Lung (tissue), 12 donors: ENCODE measurements around the gene FAM83B. TPM values are rescaled to one million over a fixed set of nuclear protein-coding genes. Genes with fewer than 3 reads are reported as not detected.

Source experiments
- ATAC-seq: fragments of 200-7000 bp; cut with Tn5 transposase; one replicate; pipeline ENCODE4 v1.9.1; 2020; ENCODE audit warnings: moderate number of reproducible peaks; ENCODE audit not compliant: insufficient read depth, low FRiP score
- DNase-seq, 3 donors: peaks; one replicate each; pipeline ENCODE4 v3.0.0-alpha.2; 2013 to 2017
- H3K27ac ChIP-seq, 2 donors: one replicate each; pipeline ENCODE4 v1.5.1; 2013; ENCODE audit warnings: mild to moderate bottlenecking in 2 of 2, moderate library complexity in 2 of 2, control low read depth in 1 of 2, inconsistent platforms in 1 of 2, low read depth in 1 of 2, low read length in 1 of 2
- H3K27me3 ChIP-seq, 3 donors: one replicate each; pipeline ENCODE4 v1.5.1; 2013; ENCODE audit warnings: low read length in 2 of 3; ENCODE audit not compliant: control insufficient read depth in 3 of 3, insufficient read depth in 3 of 3
- H3K36me3 ChIP-seq, 4 donors: one replicate each; pipeline ENCODE4 v1.5.1; 2013; ENCODE audit warnings: low read length in 4 of 4, mild to moderate bottlenecking in 1 of 4, moderate library complexity in 1 of 4; ENCODE audit not compliant: control insufficient read depth in 4 of 4, insufficient read depth in 4 of 4
- H3K4me1 ChIP-seq, 5 donors: one replicate each; pipeline ENCODE4 v1.5.1; 2013; ENCODE audit warnings: low read length in 5 of 5, mild to moderate bottlenecking in 2 of 5, moderate library complexity in 1 of 5; ENCODE audit not compliant: control insufficient read depth in 5 of 5, insufficient read depth in 5 of 5
- H3K4me3 ChIP-seq: one replicate; pipeline ENCODE4 v1.5.1; 2013; ENCODE audit warnings: mild to moderate bottlenecking, control low read depth, moderate library complexity
- H3K9ac ChIP-seq, 2 donors: one replicate each; pipeline ENCODE4 v1.5.1; 2013; ENCODE audit warnings: low read length in 2 of 2, control low read depth in 1 of 2; ENCODE audit not compliant: insufficient read depth in 1 of 2
- H3K9me3 ChIP-seq, 4 donors: one replicate each; pipeline ENCODE4 v1.5.1; 2013; ENCODE audit warnings: low read length in 3 of 4, mild to moderate bottlenecking in 1 of 4, moderate library complexity in 1 of 4; ENCODE audit not compliant: control insufficient read depth in 4 of 4, insufficient read depth in 3 of 4
- CTCF ChIP-seq: IDR thresholded peaks from 2 replicates; pipeline ENCODE4 v1.5.1; 2012; ENCODE audit warnings: mild to moderate bottlenecking; ENCODE audit errors: control extremely low read depth, extremely low read depth
- WGBS, 2 donors: extraction: QIAGEN DNeasy Blood & Tissue Kit; methylation state at CpG; one replicate each; pipeline ENCODE4 v1.1.7; 2013; 5-methylcytosine and 5-hydroxymethylcytosine counted together
- polyA plus RNA-seq, 2 donors: library from polyadenylated mRNA; stranded (reverse); fragments of 200-250 nt; gene quantifications; one replicate each; pipeline ENCODE4 v1.2.1, GENCODE V29; 2013
- total RNA-seq, 2 donors: library from RNA; depleted of rRNA in 1 of 2; stranded (reverse); fragments of >200 nt in 1 of 2; gene quantifications; one replicate each; pipeline ENCODE4 v1.2.1, GENCODE V29; 2014 to 2021
- donor health status: control.
- donor health status: control.
- donor health status: Bipolar disorder and iron deficiency.
- donor health status: healthy.
- donor health status: DM: yes; HTN: yes; CAD: no.

FAM83B gene
- total and polyA plus RNA-seq, 4 donors: 0.04 to 4.4 (median 0.49) TPM

- Histone ChIP-seq H3K27me3 (no peaks in the 10 kb centered on the region), H3K4me1 (peaks cover 0 to 19% (median 0%) of the 10 kb centered on the region in 5 donors), H3K4me3 (no peak overlapping the region), H3K9ac (peak overlapping the region in 1 of 2 donors; percentile 57), H3K27ac (no peak overlapping the region), H3K9me3 (no peaks in the 10 kb centered on the region), H3K36me3 (no peaks in the 10 kb centered on the region)
- DNase-seq: peak in 2 of 3 donors; percentile 64 to 68
- no peak for TF ChIP-seq CTCF
- ATAC-seq: no peak
- WGBS, 2 donors: 71 to 85% methylated on average over 1 of the region's 1 CpG
Observed at GRCh38 chr6:54907355-54907754, 60.8 kb downstream of the FAM83B start.

GRCh38 chr6:54909184-54909583 lies 62.6 kb downstream of the FAM83B start:
- H3K4me1 ChIP-seq: peaks cover 0 to 19% (median 0%) of the 10 kb centered on the region in 5 donors
- 94 to 98% methylated on average over 3 of the region's 3 CpGs for WGBS, 2 donors
- no peaks in the 10 kb centered on the region for H3K27me3 ChIP-seq
- no peak overlapping the region for H3K9ac ChIP-seq
- no peak overlapping the region for H3K27ac ChIP-seq
- no peaks in the 10 kb centered on the region for H3K9me3 ChIP-seq
- TF ChIP-seq CTCF: no peak
- ATAC-seq (no peak), DNase-seq (no peak)
- H3K4me3 ChIP-seq: no peak overlapping the region
- no peaks in the 10 kb centered on the region for H3K36me3 ChIP-seq

- Histone ChIP-seq H3K4me1 (peaks cover 0 to 19% (median 0%) of the 10 kb centered on the region in 5 donors), H3K36me3 (no peaks in the 10 kb centered on the region), H3K9ac (no peak overlapping the region), H3K27ac (no peak overlapping the region), H3K9me3 (no peaks in the 10 kb centered on the region), H3K4me3 (no peak overlapping the region), H3K27me3 (no peaks in the 10 kb centered on the region)
- TF ChIP-seq CTCF: no peak
- 65 to 76% methylated on average over 6 of the region's 6 CpGs for WGBS, 2 donors
- peak; percentile 17 to 78 (median 74) for DNase-seq
- ATAC-seq: no peak
Observed at GRCh38 chr6:54910431-54910884, 63.9 kb downstream of the FAM83B start.

- Histone ChIP-seq H3K27ac (no peak overlapping the region), H3K4me1 (peaks cover 0 to 19% (median 0%) of the 10 kb centered on the region in 5 donors), H3K27me3 (no peaks in the 10 kb centered on the region), H3K36me3 (no peaks in the 10 kb centered on the region), H3K9ac (no peak overlapping the region), H3K4me3 (no peak overlapping the region), H3K9me3 (no peaks in the 10 kb centered on the region)
- ATAC-seq (no peak), DNase-seq (no peak)
- 47 to 81% methylated on average over 1 of the region's 1 CpG for WGBS, 2 donors
- no peak for TF ChIP-seq CTCF
Observed at GRCh38 chr6:54910921-54911320, 64.3 kb downstream of the FAM83B start.
